Neural cell (in vitro differentiated cells): Measurements from ENCODE around the gene RNF17. TPM values are rescaled to one million over a fixed set of nuclear protein-coding genes. Genes with fewer than 3 reads are reported as not detected.

Source experiments
- H2AFZ ChIP-seq: fragments of 200-600, 300-800 bp; sonication (generic), shearing (Covaris generic); 2 replicates; pipeline ENCODE4 v1.6.0; 2014; ENCODE audit warnings: low read depth, mild to moderate bottlenecking, antibody characterized with exemption, low read length, moderate library complexity
- H3F3A ChIP-seq: fragments of 200-600 bp; shearing (Covaris generic); 2 replicates; pipeline ENCODE4 v1.6.1; 2016; ENCODE audit warnings: mild to moderate bottlenecking, moderate library complexity, mixed read lengths, antibody characterized with exemption, low read length; ENCODE audit not compliant: insufficient read depth, poor library complexity, severe bottlenecking
- H3K27ac ChIP-seq: fragments of 200-600, 300-800 bp; sonication (generic), shearing (Covaris generic); 2 replicates; pipeline ENCODE4 v1.5.1; 2014; ENCODE audit warnings: mild to moderate bottlenecking, low read length, moderate library complexity
- H3K27me3 ChIP-seq: fragments of 300-800, 200-600 bp; sonication (generic), shearing (Covaris generic); 2 replicates; pipeline ENCODE4 v1.6.0; 2014; ENCODE audit warnings: mild to moderate bottlenecking, low read depth, low read length, moderate library complexity; ENCODE audit not compliant: insufficient read depth
- H3K36me3 ChIP-seq: fragments of 300-800, 200-600 bp; sonication (generic), shearing (Covaris generic); 2 replicates; pipeline ENCODE4 v1.5.1; 2014; ENCODE audit warnings: mild to moderate bottlenecking, antibody characterized with exemption, low read length, moderate library complexity; ENCODE audit not compliant: insufficient read depth
- H3K4me2 ChIP-seq: fragments of 300-800, 200-600 bp; sonication (generic), shearing (Covaris generic); 2 replicates; pipeline ENCODE4 v1.6.0; 2014; ENCODE audit warnings: mild to moderate bottlenecking, low read length
- H3K4me3 ChIP-seq: fragments of 300-800, 200-600 bp; sonication (generic), shearing (Covaris generic); 2 replicates; pipeline ENCODE4 v1.5.1; 2014; ENCODE audit warnings: mild to moderate bottlenecking, low read length, moderate library complexity
- H3K79me2 ChIP-seq: fragments of 200-600 bp; shearing (Covaris generic); replicated peaks from 2 replicates; pipeline ENCODE4 v1.6.0; 2014; ENCODE audit warnings: mild to moderate bottlenecking, low read length, moderate library complexity; ENCODE audit not compliant: insufficient read depth
- H3K9ac ChIP-seq: fragments of 300-800, 200-600 bp; sonication (generic), shearing (Covaris generic); 2 replicates; pipeline ENCODE4 v1.6.1; 2016; ENCODE audit warnings: mild to moderate bottlenecking, low read length, mixed read lengths
- H3K9me2 ChIP-seq: fragments of 200-600 bp; shearing (Covaris generic); 2 replicates; pipeline ENCODE4 v1.6.1; 2016; ENCODE audit warnings: mild to moderate bottlenecking, low read length, mixed read lengths; ENCODE audit not compliant: insufficient read depth
- H3K9me3 ChIP-seq: fragments of 200-600, 300-800 bp; sonication (generic), shearing (Covaris generic); 2 replicates; pipeline ENCODE4 v1.6.1; 2016; ENCODE audit warnings: mild to moderate bottlenecking, mixed run types, low read length, moderate library complexity, mixed read lengths
- H4K20me1 ChIP-seq: fragments of 200-600 bp; shearing (Covaris generic); 2 replicates; pipeline ENCODE4 v1.6.1; 2016; ENCODE audit warnings: mild to moderate bottlenecking, mixed run types; ENCODE audit not compliant: insufficient read depth
- CTCF ChIP-seq: fragments of 450-650 bp; IDR thresholded peaks from 2 replicates; pipeline ENCODE4 v1.5.1; 2014; ENCODE audit warnings: antibody characterized with exemption, mild to moderate bottlenecking, moderate library complexity; ENCODE audit not compliant: poor library complexity, severe bottlenecking
- EP300 ChIP-seq: fragments of 450-650 bp; conservative IDR thresholded peaks from 2 replicates; pipeline ENCODE4 v1.6.1; 2014; ENCODE audit warnings: antibody characterized with exemption, mild to moderate bottlenecking, moderate library complexity; ENCODE audit not compliant: poor library complexity, severe bottlenecking
- EZH2 ChIP-seq: fragments of 200-600, 300-800 bp; shearing (Covaris generic), sonication (generic); IDR thresholded peaks from 2 replicates; pipeline ENCODE4 v1.6.1; 2014; ENCODE audit warnings: antibody characterized with exemption, low read length, borderline replicate concordance, mild to moderate bottlenecking; ENCODE audit not compliant: insufficient read depth, poor library complexity, severe bottlenecking
- MXI1 ChIP-seq: fragments of 450-650 bp; conservative IDR thresholded peaks from 2 replicates; pipeline ENCODE4 v1.6.1; 2014; ENCODE audit warnings: antibody characterized with exemption, mild to moderate bottlenecking; ENCODE audit not compliant: poor library complexity, severe bottlenecking
- POLR2AphosphoS5 ChIP-seq: IDR thresholded peaks from 2 replicates; pipeline ENCODE4 v1.6.1; 2012
- RAD21 ChIP-seq: fragments of 450-650 bp; conservative IDR thresholded peaks from 2 replicates; pipeline ENCODE4 v1.6.1; 2014; ENCODE audit warnings: antibody characterized with exemption, mild to moderate bottlenecking, moderate library complexity
- SMC3 ChIP-seq: fragments of 450-650 bp; conservative IDR thresholded peaks from 2 replicates; pipeline ENCODE4 v1.6.1; 2014; ENCODE audit warnings: antibody characterized with exemption, mild to moderate bottlenecking, moderate library complexity; ENCODE audit not compliant: poor library complexity
- TAF1 ChIP-seq: IDR thresholded peaks from 2 replicates; pipeline ENCODE4 v1.6.1; 2012; ENCODE audit warnings: low read depth
- polyA plus RNA-seq: library from polyadenylated mRNA; depleted of rRNA; stranded (reverse); fragments of >200 nt; gene quantifications from 2 replicates; pipeline ENCODE4 v1.2.3, GENCODE V29; 2014
- TF ChIP-seq, protein P1 (sequence below): IDR thresholded peaks from 2 replicates; pipeline ENCODE4 v1.6.1; 2012; ENCODE audit warnings: borderline replicate concordance

The RNF17 gene
- polyA plus RNA-seq, 1 donor from 2014 or later: not detected

GRCh38 chr13:24740014-24740890, 23.7 kb upstream of the RNF17 start:
- Histone ChIP-seq H3K27ac (no peak overlapping the region), H3K9me3 (no peaks in the 10 kb centered on the region), H3K27me3 (peaks cover 21% of the 10 kb centered on the region), H2AFZ (no peak overlapping the region), H3K9ac (no peak overlapping the region), H3F3A (no peaks in the 10 kb centered on the region), H3K36me3 (no peaks in the 10 kb centered on the region), H3K79me2 (no peaks in the 10 kb centered on the region), H3K4me2 (no peak overlapping the region), H3K9me2 (no peaks in the 10 kb centered on the region), H3K4me3 (no peak overlapping the region), H4K20me1 (no peaks in the 10 kb centered on the region)
- TF ChIP-seq POLR2AphosphoS5 (no peak), SMC3 (no peak), EZH2 (no peak), MXI1 (no peak), RAD21 (no peak), CTCF (no peak), TAF1 (no peak), EP300 (no peak)
- TF ChIP-seq, protein P1, sequence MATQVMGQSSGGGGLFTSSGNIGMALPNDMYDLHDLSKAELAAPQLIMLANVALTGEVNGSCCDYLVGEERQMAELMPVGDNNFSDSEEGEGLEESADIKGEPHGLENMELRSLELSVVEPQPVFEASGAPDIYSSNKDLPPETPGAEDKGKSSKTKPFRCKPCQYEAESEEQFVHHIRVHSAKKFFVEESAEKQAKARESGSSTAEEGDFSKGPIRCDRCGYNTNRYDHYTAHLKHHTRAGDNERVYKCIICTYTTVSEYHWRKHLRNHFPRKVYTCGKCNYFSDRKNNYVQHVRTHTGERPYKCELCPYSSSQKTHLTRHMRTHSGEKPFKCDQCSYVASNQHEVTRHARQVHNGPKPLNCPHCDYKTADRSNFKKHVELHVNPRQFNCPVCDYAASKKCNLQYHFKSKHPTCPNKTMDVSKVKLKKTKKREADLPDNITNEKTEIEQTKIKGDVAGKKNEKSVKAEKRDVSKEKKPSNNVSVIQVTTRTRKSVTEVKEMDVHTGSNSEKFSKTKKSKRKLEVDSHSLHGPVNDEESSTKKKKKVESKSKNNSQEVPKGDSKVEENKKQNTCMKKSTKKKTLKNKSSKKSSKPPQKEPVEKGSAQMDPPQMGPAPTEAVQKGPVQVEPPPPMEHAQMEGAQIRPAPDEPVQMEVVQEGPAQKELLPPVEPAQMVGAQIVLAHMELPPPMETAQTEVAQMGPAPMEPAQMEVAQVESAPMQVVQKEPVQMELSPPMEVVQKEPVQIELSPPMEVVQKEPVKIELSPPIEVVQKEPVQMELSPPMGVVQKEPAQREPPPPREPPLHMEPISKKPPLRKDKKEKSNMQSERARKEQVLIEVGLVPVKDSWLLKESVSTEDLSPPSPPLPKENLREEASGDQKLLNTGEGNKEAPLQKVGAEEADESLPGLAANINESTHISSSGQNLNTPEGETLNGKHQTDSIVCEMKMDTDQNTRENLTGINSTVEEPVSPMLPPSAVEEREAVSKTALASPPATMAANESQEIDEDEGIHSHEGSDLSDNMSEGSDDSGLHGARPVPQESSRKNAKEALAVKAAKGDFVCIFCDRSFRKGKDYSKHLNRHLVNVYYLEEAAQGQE: no peak

DNA sequence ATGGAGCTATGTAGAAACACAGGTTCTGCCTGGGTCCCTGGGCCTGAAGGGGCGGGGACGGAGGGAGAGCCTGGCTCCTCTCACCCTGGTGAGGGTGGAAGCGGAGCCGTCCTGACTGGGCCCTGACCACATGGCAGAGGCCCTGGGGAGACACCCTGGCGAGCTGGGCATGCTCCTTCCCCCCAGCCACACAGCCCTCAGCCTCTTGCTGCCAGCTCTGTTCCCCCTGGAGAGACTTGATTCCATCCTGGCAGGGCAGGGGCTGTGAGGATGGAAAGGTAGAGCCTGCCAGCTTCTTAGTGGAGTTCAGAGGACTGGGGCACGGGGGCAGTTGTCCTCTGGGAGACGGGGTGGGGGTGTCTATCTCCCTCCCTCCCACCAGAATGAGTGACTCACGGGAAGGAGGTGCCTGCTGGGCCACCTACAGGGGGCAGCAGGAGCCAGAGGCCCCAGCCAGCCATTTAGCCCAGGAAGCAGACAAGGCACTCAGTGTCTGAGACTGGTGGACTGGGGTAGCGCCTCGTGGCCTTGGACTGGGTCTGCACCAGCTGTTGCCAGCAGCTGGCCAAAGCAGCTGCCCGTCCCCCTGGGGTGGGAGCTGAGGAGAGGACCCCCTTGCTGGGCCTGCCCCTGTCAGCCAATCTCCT, 22.8 kb upstream of the RNF17 start:
- no peak overlapping the region for H3K9ac ChIP-seq
- H2AFZ ChIP-seq: no peak overlapping the region
- no peak overlapping the region for H3K27ac ChIP-seq
- no peaks in the 10 kb centered on the region for H4K20me1 ChIP-seq
- H3K9me2 ChIP-seq: no peaks in the 10 kb centered on the region
- no peaks in the 10 kb centered on the region for H3K36me3 ChIP-seq
- no peak for TF ChIP-seq MXI1
- no peak for TF ChIP-seq CTCF
- TF ChIP-seq EP300: no peak
- TF ChIP-seq EZH2: no peak
- TF ChIP-seq, protein P1: no peak
- no peak for TF ChIP-seq POLR2AphosphoS5
- no peak for TF ChIP-seq TAF1
- TF ChIP-seq SMC3: no peak
- TF ChIP-seq RAD21: no peak
- H3K4me3 ChIP-seq: no peak overlapping the region
- no peaks in the 10 kb centered on the region for H3F3A ChIP-seq
- no peaks in the 10 kb centered on the region for H3K79me2 ChIP-seq
- H3K4me2 ChIP-seq: no peak overlapping the region
- no peaks in the 10 kb centered on the region for H3K9me3 ChIP-seq
- peaks cover 29% of the 10 kb centered on the region for H3K27me3 ChIP-seq
